HL-60 (cell line): Measurements from ENCODE around the gene PHB1.
A peak's percentile ranks its signal among the peaks of the same experiment; 100 is the strongest.

Experiments
- DNase-seq, 2 experiments: peaks; one replicate each; pipeline ENCODE4 v3.0.0-alpha.2; 2010 to 2020; ENCODE audit warnings: low read depth in 1 of 2, low spot score in 1 of 2
- H3K27ac ChIP-seq: fragments of 250-450 bp; sonication (Bioruptor Pico); replicated peaks from 2 replicates; pipeline ENCODE4 v1.5.1; 2020; ENCODE audit warnings: mild to moderate bottlenecking, moderate library complexity
- H3K27me3 ChIP-seq: fragments of 250-450 bp; sonication (Bioruptor Pico); 2 replicates; pipeline ENCODE4 v1.5.1; 2021; ENCODE audit warnings: mild to moderate bottlenecking, moderate library complexity; ENCODE audit not compliant: insufficient read depth, poor library complexity, severe bottlenecking
- H3K4me3 ChIP-seq: replicated peaks from 2 replicates; pipeline ENCODE4 v1.5.1; 2011; ENCODE audit warnings: mild to moderate bottlenecking, control low read depth, low read length; ENCODE audit not compliant: insufficient read depth
- GABPA ChIP-seq: IDR thresholded peaks from 2 replicates; pipeline ENCODE4 v1.6.1; 2012; ENCODE audit warnings: low read depth
- POLR2AphosphoS5 ChIP-seq: IDR thresholded peaks from 2 replicates; pipeline ENCODE4 v1.6.1; 2012; ENCODE audit warnings: low read depth
- SPI1 ChIP-seq: IDR thresholded peaks from 2 replicates; pipeline ENCODE4 v1.6.1; 2012; ENCODE audit warnings: low read depth, mild to moderate bottlenecking, borderline replicate concordance
- TF ChIP-seq, protein P1 (sequence below): IDR thresholded peaks from 2 replicates; pipeline ENCODE4 v1.6.1; 2012; ENCODE audit warnings: low read depth; ENCODE audit not compliant: insufficient replicate concordance
- TF ChIP-seq, protein P2 (sequence below): IDR thresholded peaks from one replicate; pipeline ENCODE4 v1.5.1; 2011; ENCODE audit warnings: low read length, control low read depth, inconsistent platforms; ENCODE audit not compliant: insufficient read depth

PHB1 gene

DNA sequence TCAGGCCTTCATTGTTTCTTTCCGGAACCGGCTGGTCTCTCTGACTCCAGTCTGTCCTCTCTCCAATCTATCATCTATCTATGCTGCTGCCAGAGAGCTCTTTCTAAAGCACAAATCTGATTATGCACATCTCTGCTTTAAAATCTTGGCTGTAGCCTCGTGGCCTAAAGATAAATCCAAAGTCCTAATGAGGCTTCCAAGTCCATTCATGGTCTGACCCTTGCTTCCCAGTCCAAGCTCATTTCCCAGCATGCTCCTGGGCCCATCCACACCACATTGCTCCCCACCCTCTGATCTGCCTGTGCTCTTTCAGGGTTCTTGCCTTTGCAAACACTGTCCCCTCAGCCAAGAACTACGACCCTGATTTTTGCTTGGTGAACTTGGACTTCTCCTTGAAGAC lies 21.5 kb upstream of the PHB1 start:
- no peak for DNase-seq
- TF ChIP-seq, protein P1, sequence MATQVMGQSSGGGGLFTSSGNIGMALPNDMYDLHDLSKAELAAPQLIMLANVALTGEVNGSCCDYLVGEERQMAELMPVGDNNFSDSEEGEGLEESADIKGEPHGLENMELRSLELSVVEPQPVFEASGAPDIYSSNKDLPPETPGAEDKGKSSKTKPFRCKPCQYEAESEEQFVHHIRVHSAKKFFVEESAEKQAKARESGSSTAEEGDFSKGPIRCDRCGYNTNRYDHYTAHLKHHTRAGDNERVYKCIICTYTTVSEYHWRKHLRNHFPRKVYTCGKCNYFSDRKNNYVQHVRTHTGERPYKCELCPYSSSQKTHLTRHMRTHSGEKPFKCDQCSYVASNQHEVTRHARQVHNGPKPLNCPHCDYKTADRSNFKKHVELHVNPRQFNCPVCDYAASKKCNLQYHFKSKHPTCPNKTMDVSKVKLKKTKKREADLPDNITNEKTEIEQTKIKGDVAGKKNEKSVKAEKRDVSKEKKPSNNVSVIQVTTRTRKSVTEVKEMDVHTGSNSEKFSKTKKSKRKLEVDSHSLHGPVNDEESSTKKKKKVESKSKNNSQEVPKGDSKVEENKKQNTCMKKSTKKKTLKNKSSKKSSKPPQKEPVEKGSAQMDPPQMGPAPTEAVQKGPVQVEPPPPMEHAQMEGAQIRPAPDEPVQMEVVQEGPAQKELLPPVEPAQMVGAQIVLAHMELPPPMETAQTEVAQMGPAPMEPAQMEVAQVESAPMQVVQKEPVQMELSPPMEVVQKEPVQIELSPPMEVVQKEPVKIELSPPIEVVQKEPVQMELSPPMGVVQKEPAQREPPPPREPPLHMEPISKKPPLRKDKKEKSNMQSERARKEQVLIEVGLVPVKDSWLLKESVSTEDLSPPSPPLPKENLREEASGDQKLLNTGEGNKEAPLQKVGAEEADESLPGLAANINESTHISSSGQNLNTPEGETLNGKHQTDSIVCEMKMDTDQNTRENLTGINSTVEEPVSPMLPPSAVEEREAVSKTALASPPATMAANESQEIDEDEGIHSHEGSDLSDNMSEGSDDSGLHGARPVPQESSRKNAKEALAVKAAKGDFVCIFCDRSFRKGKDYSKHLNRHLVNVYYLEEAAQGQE = no peak
- no peak for TF ChIP-seq GABPA
- TF ChIP-seq, protein P2, sequence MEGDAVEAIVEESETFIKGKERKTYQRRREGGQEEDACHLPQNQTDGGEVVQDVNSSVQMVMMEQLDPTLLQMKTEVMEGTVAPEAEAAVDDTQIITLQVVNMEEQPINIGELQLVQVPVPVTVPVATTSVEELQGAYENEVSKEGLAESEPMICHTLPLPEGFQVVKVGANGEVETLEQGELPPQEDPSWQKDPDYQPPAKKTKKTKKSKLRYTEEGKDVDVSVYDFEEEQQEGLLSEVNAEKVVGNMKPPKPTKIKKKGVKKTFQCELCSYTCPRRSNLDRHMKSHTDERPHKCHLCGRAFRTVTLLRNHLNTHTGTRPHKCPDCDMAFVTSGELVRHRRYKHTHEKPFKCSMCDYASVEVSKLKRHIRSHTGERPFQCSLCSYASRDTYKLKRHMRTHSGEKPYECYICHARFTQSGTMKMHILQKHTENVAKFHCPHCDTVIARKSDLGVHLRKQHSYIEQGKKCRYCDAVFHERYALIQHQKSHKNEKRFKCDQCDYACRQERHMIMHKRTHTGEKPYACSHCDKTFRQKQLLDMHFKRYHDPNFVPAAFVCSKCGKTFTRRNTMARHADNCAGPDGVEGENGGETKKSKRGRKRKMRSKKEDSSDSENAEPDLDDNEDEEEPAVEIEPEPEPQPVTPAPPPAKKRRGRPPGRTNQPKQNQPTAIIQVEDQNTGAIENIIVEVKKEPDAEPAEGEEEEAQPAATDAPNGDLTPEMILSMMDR = no peak
- no peak for TF ChIP-seq POLR2AphosphoS5
- no peak for TF ChIP-seq SPI1
- Histone ChIP-seq H3K4me3 (no peak overlapping the region), H3K27ac (no peak overlapping the region), H3K27me3 (peaks cover 21% of the 10 kb centered on the region)

DNA sequence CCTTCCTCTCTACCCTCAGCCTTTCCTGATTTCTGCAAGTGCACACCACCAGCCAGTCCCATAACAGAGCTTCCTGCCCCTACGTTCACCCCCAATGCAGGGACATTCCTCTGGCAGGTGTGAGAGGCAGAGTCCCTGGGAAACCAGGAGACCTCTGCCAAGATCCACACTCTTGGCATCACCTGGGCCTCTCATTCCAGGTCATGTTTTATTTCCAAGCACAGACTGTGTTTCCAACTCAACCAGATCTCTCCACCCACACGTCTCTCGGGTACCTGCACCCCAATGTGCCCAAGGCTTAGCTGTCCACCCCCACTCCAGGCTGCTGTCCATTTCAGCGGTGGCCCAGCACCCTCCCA lies 21.0 kb upstream of the PHB1 start:
- Histone ChIP-seq H3K27ac (no peak overlapping the region), H3K27me3 (peaks cover 21% of the 10 kb centered on the region), H3K4me3 (no peak overlapping the region)
- no peak for DNase-seq
- TF ChIP-seq SPI1 (no peak), POLR2AphosphoS5 (no peak), GABPA (no peak)
- TF ChIP-seq, protein P2 = no peak
- TF ChIP-seq, protein P1 = no peak

DNA sequence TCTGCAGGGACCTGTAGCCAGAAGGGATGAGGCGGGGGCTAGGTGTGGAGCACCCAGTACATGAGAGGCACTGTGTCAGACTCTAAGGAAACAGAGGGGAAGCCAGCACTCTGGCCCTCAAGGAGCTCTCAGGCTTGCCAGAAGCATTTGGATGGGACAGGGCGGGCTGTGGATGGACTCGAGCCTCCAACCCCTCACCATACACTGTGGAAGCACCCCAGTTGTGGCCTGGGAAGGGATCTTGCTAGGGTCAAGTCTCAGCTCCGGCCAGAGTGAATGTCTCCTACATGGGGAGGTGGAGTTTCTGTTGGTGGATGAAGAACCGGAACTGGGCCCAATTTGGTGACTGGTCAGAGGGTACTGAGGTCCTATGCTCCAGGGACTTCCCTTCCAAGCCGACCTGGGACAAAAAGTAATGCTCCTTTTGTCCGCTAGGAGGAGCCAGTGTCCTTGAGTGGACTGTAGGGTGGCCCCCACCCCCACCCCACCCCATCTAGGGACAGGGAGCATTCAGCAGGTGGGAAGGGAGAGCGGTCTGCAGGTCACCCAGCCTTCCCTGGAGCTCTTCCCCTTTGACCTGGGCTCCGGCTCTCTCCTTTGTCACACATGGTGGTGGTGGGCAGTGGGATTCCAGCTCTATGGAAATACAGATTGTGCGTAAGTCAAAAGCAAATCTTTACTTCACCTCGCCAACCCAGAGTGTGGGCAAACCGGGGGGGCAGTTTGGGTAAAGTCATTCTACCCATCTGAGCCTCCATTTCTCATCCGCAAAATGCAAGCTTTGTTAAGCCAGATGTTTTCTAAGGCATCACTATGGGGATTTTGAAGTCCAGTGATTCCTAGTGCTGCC lies 20.4 kb upstream of the PHB1 start:
- H3K4me3 ChIP-seq = no peak overlapping the region
- no peak overlapping the region for H3K27ac ChIP-seq
- H3K27me3 ChIP-seq = peaks cover 21% of the 10 kb centered on the region
- TF ChIP-seq, protein P1 = no peak
- TF ChIP-seq GABPA (no peak), SPI1 (no peak), POLR2AphosphoS5 (no peak)
- TF ChIP-seq, protein P2 = peak; percentile 57
- DNase-seq = peak; percentile 42 to 47
